Activated naive CD4-positive, alpha-beta T cell treated with anti-CD3 and anti-CD28 coated beads, Interleukin-2, amount 50 U/mL, for 24 hours (primary cell): ENCODE measurements around the gene NAPG.
"Not testable (repeated sequence)": the region's sequence is repeated elsewhere in the genome, so short reads cannot be mapped to it uniquely, and the experiment has no call there.

ENCODE experiments used
- H3K27ac Mint-ChIP-seq: one replicate; pipeline ENCODE4 v1.8.0; 2021; ENCODE audit warnings: mild to moderate bottlenecking, mixed read lengths
- H3K27me3 Mint-ChIP-seq: one replicate; pipeline ENCODE4 v1.8.0; 2021; ENCODE audit warnings: mixed read lengths
- H3K36me3 Mint-ChIP-seq: one replicate; pipeline ENCODE4 v1.8.0; 2021; ENCODE audit warnings: mixed read lengths
- H3K4me1 Mint-ChIP-seq: one replicate; pipeline ENCODE4 v1.8.0; 2021; ENCODE audit warnings: mixed read lengths
- H3K4me3 Mint-ChIP-seq: one replicate; pipeline ENCODE4 v1.8.0; 2021; ENCODE audit warnings: mild to moderate bottlenecking, mixed read lengths
- H3K9me3 Mint-ChIP-seq: one replicate; pipeline ENCODE4 v1.8.0; 2021; ENCODE audit warnings: mixed read lengths

The NAPG gene

DNA sequence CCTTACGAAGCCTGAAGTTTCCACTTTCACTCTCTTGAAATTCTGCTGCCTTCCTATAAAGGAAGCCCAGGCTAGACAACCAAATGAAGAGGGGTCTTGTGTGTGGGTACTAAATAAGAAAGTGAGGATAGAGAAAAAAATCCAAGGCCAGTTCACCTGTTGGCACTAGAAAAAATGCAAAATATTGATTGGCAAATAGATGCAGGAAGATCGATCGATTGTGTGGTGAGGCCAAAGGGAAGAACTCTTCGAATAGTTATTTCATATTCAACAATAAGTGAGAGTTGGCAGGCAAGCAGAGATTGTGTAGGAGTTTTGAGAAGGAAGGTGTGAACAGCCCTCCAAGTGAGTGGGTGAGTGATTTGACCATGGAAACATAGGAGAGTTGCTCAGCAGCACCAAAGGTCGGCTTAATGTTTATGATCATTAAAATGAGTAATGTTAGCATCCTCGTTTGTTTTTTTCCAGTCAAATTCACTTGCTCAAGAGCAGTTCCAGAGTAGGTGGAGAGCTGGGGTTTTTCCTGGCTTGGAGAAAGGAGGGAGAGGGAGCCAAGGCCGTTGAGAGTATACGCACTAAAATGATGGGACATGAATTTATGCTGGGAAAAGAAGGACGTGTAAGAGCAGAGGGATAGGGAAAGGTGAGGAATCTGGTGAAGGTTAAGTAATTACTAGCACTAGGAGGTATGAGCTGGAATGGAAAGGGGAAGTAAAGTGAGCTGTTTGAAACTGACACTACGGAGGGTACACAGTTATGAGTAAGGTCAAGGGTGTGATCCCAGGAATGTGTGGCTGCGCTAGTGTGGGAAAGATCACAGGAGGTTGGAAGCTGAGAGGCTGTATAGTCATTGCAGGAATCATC is 1.1 kb upstream of the NAPG start:
- peak overlapping the region; percentile 60 for H3K27ac Mint-ChIP-seq
- H3K4me3 Mint-ChIP-seq = peak overlapping the region; percentile 99
- peaks cover 3% of the 10 kb centered on the region for H3K27me3 Mint-ChIP-seq
- peaks cover 44% of the 10 kb centered on the region for H3K4me1 Mint-ChIP-seq
- H3K9me3 Mint-ChIP-seq = no peaks in the 10 kb centered on the region
- peaks cover 2% of the 10 kb centered on the region for H3K36me3 Mint-ChIP-seq

DNA sequence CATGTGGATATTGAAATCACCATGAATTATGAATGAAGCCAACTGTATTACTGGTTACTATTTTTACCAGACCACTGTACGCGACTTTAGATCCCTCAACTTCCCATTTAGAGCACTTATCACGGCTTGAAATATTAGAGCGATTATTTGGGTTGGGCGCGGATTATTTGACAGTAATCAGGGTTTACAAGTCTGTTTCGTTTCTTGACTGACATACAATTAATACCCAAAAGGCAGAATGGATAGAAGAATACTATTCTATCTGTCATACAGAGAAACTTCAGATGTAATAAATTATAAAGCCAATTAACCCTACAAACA is 496 bp upstream of the NAPG start:
- Mint-ChIP-seq H3K36me3 (peaks cover 6% of the 10 kb centered on the region), H3K9me3 (no peaks in the 10 kb centered on the region), H3K27me3 (no peaks in the 10 kb centered on the region), H3K4me1 (peaks cover 47% of the 10 kb centered on the region), H3K4me3 (peak overlapping the region; percentile 99), H3K27ac (peak overlapping the region; percentile 60)

- Mint-ChIP-seq H3K9me3 (no peaks in the 10 kb centered on the region), H3K27ac (peak overlapping the region; percentile 80), H3K36me3 (peaks cover 6% of the 10 kb centered on the region), H3K4me1 (peaks cover 54% of the 10 kb centered on the region), H3K4me3 (peak overlapping the region; percentile 93), H3K27me3 (no peaks in the 10 kb centered on the region)
Observed at GRCh38 chr18:10526561-10526949, 728 bp downstream of the NAPG start.

GRCh38 chr18:10528439-10528838 is 2.6 kb downstream of the NAPG start:
- peaks cover 62% of the 10 kb centered on the region for H3K4me1 Mint-ChIP-seq
- peak overlapping the region; percentile 24 for H3K4me3 Mint-ChIP-seq
- H3K27me3 Mint-ChIP-seq = no peaks in the 10 kb centered on the region
- H3K9me3 Mint-ChIP-seq = no peaks in the 10 kb centered on the region
- H3K27ac Mint-ChIP-seq = peak overlapping the region; percentile 60
- H3K36me3 Mint-ChIP-seq = peaks cover 6% of the 10 kb centered on the region

GRCh38 chr18:10530002-10530401 is 4.2 kb downstream of the NAPG start:
- peak overlapping the region; percentile 71 for H3K4me3 Mint-ChIP-seq
- H3K36me3 Mint-ChIP-seq = peaks cover 6% of the 10 kb centered on the region
- no peaks in the 10 kb centered on the region for H3K27me3 Mint-ChIP-seq
- peaks cover 57% of the 10 kb centered on the region for H3K4me1 Mint-ChIP-seq
- peak overlapping the region; percentile 81 for H3K27ac Mint-ChIP-seq
- no peaks in the 10 kb centered on the region for H3K9me3 Mint-ChIP-seq

DNA sequence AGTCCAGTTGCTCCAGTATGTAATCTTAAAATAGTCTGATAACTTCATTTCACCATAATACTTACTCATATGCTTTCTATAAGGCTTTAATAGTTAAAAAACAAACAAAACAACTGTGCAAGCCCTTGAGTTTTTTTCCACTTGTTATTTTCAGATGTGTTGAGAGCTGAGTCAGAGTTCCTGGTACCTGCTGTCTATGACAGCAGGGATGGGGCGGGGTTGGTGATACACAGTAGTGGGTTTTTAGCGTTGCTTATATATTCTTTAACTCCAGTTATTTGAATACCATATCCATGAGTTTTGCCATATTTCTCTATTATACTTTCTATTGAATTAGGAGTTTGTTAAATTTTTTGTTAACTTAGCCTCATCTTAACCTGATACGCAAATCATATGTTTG is 5.0 kb downstream of the NAPG start:
- Mint-ChIP-seq H3K4me3 (peak overlapping the region; percentile 36), H3K27me3 (no peaks in the 10 kb centered on the region), H3K9me3 (no peaks in the 10 kb centered on the region), H3K27ac (peak overlapping the region; percentile 81), H3K36me3 (peaks cover 6% of the 10 kb centered on the region), H3K4me1 (peaks cover 53% of the 10 kb centered on the region)

DNA sequence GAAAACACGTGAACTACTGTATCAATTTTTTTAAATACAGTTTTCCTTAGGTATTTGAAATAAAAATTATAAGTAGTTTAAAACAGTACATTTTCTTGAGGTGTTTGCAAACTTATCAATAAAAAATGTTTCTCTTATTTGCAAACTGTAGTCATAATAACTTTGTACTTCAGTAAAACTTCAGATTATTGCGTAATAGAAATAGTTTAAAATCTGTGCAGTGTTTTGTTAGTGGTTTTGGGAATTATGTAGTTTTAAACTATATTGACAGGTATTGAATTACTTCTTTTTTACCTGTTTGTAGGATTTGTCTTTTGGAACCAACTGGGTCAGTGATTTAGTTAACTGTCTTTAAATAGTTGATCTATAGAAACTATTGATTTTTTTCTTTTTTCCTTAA is 7.3 kb downstream of the NAPG start:
- Mint-ChIP-seq H3K9me3 (no peaks in the 10 kb centered on the region), H3K27me3 (no peaks in the 10 kb centered on the region), H3K27ac (no peak overlapping the region), H3K4me3 (no peak overlapping the region), H3K4me1 (peaks cover 56% of the 10 kb centered on the region), H3K36me3 (peaks cover 13% of the 10 kb centered on the region)

- H3K4me3 Mint-ChIP-seq = no peak overlapping the region
- H3K4me1 Mint-ChIP-seq = peaks cover 34% of the 10 kb centered on the region
- peaks cover 22% of the 10 kb centered on the region for H3K36me3 Mint-ChIP-seq
- no peak overlapping the region for H3K27ac Mint-ChIP-seq
- no peaks in the 10 kb centered on the region for H3K27me3 Mint-ChIP-seq
- H3K9me3 Mint-ChIP-seq = no peaks in the 10 kb centered on the region
Observed at GRCh38 chr18:10536280-10536679, 10.5 kb downstream of the NAPG start.

GRCh38 chr18:10537765-10538164 is 11.9 kb downstream of the NAPG start:
- peaks cover 30% of the 10 kb centered on the region for H3K4me1 Mint-ChIP-seq
- no peak overlapping the region for H3K27ac Mint-ChIP-seq
- H3K9me3 Mint-ChIP-seq = no peaks in the 10 kb centered on the region
- H3K4me3 Mint-ChIP-seq = no peak overlapping the region
- no peaks in the 10 kb centered on the region for H3K27me3 Mint-ChIP-seq
- H3K36me3 Mint-ChIP-seq = peaks cover 27% of the 10 kb centered on the region

GRCh38 chr18:10539124-10539523 is 13.3 kb downstream of the NAPG start:
- not testable (repeated sequence) for H3K27ac Mint-ChIP-seq, H3K27me3 Mint-ChIP-seq, H3K4me3 Mint-ChIP-seq, H3K9me3 Mint-ChIP-seq
- peaks cover 26% of the 10 kb centered on the region for H3K4me1 Mint-ChIP-seq
- peaks cover 33% of the 10 kb centered on the region for H3K36me3 Mint-ChIP-seq

- Mint-ChIP-seq H3K27me3 (no peaks in the 10 kb centered on the region), H3K36me3 (peaks cover 27% of the 10 kb centered on the region), H3K4me3 (no peak overlapping the region), H3K9me3 (no peaks in the 10 kb centered on the region), H3K27ac (no peak overlapping the region), H3K4me1 (peaks cover 6% of the 10 kb centered on the region)
Observed at GRCh38 chr18:10543277-10543676, 17.4 kb downstream of the NAPG start.

DNA sequence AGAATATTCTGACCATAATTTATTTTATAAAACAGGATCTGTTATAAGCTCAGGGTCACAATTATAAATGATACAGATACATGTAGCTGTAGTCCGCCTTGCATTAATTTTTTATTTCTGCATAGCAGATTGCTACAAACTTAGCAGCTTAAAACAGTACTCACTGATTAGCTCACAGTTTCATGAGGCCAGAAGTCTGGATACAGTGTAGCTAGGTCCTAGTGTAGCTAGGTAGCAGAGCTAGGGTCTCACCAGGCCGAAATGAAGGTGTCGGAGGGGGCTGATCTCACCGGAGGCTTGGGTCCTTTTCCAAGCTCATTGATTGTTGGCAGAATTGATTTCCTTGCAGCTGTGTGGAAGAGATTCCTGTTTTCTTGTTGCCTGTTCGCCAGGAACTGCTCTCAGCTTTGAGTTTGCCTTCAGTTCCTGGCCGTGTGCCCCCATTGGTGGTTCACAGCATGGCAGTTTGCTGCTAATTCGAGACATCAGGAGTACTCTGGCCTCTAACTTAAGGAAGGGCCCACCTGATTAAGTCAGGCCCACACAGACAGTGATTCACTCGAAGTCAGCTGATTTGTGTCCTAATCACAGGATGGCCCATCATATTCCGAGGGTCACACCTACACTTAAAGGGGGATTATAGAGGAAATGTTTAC is 18.4 kb downstream of the NAPG start:
- no peak overlapping the region for H3K4me3 Mint-ChIP-seq
- no peaks in the 10 kb centered on the region for H3K9me3 Mint-ChIP-seq
- no peak overlapping the region for H3K27ac Mint-ChIP-seq
- no peaks in the 10 kb centered on the region for H3K4me1 Mint-ChIP-seq
- no peaks in the 10 kb centered on the region for H3K27me3 Mint-ChIP-seq
- H3K36me3 Mint-ChIP-seq = peaks cover 20% of the 10 kb centered on the region

DNA sequence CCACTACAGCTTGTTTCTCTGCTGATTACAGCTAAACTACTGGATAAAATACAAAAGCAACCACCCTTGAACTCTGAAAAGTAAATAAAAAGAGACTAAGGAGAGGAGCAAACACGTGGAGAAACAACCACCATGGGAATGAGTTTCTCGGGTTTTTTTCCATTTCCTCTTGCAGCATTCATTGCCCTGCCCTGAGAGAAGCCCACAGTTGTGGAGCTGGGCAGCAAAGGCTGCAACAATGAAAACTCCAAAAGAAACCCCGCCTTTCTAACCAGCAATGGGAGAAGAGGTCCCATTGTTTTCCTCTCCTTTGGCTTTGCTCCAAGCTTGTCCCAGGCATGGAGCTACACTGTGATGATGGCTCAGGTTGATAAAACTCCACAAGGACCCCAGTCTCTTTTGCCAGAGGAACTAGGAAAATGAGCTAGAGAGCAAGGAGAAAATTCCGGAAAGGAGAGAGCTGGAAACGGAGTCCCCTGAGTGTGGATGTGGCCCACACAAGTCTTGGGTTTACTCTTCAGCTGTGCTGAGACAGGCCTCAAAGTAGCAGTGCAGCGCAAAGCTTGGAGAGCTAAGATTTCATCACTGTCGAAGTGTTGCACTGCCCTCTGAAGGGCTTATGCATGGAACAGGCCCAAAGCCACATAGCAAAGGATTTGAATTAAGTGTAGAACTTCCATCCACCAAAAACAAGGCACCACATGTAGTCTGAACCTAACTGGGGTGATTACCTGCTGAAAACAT is 20.9 kb downstream of the NAPG start:
- H3K27me3 Mint-ChIP-seq = no peaks in the 10 kb centered on the region

DNA sequence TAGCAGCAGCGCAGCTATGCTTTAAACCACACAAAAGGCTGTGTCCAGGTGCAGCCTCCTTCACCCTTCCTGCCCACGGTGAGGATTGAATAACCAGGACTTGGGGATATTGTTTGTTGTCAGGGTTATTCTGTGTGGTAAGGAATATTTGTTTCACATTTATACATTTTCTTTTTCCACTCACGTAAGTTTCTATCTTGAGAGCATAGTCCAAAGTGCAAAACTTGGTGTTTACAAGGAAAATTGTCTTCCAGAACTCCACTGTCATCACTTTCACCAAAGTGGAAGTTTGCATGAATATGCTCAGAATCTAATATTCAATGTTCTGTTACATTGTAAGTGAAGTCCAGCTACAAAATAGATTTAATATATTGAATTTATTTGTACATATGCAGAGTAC is 26.4 kb downstream of the NAPG start:
- peaks cover 18% of the 10 kb centered on the region for H3K36me3 Mint-ChIP-seq

More for the DNA sequence above, 20.9 kb downstream of the NAPG start:
- H3K4me3 Mint-ChIP-seq = no peak overlapping the region
- no peak overlapping the region for H3K27ac Mint-ChIP-seq
- H3K4me1 Mint-ChIP-seq = no peaks in the 10 kb centered on the region
- H3K9me3 Mint-ChIP-seq = no peaks in the 10 kb centered on the region
- peaks cover 22% of the 10 kb centered on the region for H3K36me3 Mint-ChIP-seq

GRCh38 chr18:10556251-10556650 is 30.4 kb downstream of the NAPG start:
- H3K27ac Mint-ChIP-seq, H3K36me3 Mint-ChIP-seq: not testable (repeated sequence)

More for the DNA sequence above, 26.4 kb downstream of the NAPG start:
- Mint-ChIP-seq H3K4me1 (no peaks in the 10 kb centered on the region), H3K27ac (no peak overlapping the region), H3K27me3 (no peaks in the 10 kb centered on the region), H3K4me3 (no peak overlapping the region), H3K9me3 (no peaks in the 10 kb centered on the region)

More at GRCh38 chr18:10556251-10556650, 30.4 kb downstream of the NAPG start:
- H3K9me3 Mint-ChIP-seq, H3K27me3 Mint-ChIP-seq, H3K4me3 Mint-ChIP-seq: not testable (repeated sequence)
- peaks cover 13% of the 10 kb centered on the region for H3K4me1 Mint-ChIP-seq
